ENCODE measurements around the gene SLC6A5.

The SLC6A5 gene

DNA sequence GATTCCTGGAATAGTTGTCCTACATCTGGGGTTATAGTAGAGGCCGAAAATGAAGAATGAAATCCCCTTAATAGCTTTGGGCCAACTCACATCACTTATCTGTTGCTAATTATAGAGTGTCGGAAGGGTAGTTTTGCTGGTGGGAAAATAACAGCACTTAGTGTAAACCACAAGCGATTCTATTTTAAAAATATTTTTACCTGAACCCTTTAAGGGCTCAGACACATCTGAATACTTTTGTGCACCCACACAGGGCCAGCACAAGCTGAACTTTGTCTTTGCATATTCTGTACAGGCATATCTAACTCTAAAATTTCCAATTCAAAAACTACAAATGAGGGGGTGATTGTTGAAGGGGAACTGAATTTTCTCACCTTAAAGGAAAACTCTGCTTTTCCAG, 27.6 kb downstream of the SLC6A5 start:
- no peak for DNase-seq

DNA sequence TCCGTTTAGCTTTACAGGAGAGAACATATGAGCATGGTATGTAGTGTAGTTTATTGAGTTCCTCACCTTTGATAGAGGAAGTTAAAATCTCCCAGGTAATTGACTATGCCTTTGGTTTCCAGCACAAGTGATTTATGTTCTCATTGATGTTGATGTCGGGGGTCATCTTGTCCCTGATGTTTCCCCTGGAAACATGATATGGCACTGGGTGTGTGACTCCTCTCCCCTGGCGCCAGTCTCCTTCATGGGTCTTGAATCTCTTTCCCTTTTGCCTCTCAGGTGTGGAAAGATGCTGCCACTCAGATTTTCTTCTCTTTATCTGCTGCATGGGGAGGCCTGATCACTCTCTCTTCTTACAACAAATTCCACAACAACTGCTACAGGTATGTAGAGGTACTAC, 28.3 kb downstream of the SLC6A5 start:
- no peak for DNase-seq

DNA sequence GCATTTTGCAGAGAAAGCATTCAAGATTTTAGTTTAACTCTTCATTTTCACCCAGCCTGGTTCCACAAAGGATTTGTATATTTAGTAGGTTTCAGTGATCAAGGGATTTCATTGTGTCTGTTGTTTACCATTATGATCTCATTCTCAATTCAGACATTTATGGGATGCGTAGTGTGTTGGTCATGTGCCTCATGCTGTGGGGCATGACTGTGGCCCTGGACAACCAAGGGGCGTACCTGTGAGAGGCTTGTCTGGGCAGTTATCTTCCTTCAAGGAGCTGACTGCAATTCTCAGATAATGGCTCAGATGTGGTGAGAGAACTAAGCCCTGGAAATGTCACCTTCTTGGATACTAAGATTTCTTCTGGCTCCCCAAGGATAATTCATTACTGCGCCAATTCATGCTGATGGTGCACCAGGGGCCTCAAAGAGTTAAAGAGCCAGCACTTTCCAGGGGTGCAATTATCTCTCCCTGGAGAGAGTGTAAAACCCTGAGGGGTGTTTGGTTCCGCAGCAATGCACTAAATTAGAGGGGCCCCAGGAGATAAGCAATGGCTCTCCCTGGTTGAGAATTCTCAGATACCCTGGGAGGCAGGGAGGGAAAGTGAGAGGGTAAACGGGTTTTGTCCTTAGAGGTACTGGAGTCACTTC, 32.2 kb downstream of the SLC6A5 start:
- DNase-seq: no peak

DNA sequence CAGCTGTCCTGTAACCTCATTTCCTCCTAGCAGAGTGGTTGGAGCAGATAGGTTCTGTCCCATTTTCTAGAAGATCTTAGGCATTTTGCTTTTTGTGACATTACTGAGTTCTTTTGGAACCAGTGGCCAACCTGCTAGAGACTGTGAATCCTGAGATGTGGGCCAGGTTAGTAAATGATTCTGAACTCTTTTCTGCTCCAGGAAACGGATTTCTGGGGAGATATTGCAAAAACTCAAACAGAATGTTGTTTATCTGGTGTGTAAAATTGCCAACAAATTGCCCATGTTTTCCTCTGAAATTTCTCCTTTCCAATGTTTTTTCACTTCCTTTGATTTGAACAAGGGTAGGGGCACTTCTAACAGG, 32.7 kb downstream of the SLC6A5 start:
- DNase-seq: no peak

DNA sequence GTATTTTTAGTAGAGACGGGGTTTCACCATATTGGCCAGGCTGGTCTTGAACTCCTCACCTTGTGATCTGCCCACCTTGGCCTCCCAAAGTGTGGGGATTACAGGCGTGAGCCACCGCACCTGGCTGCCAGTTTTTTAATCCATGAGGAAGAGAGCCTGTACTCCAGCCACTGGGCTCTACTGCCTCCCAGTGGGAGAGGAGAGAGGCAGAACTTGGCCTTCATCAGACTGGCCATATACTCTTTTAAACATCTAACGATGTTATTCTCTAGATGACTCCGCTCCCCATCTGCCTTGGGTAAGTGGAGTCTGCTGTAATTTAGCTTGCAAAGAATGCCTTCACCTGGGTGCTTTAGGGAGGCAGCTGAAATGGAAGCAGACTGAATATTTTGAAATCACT, 34.6 kb downstream of the SLC6A5 start:
- no peak for DNase-seq

DNA sequence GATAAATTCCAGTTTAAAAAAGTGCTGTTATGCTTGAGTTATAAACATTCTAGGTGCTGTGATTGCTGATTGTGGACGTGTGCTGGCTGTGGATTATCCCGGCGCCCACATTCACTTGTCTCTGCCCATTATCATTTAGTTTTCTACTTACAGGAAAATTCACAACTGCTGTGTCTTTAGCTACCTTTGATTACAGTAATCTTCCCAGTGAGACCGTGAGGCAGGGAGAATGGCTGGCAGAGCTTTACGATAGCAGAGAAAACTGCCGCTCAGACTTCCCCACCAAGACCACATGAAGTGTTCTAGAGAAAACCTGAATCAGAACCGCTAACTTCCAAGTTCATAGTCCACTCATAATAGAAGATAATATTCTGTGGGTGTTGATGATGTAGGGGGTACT, 35.4 kb downstream of the SLC6A5 start:
- DNase-seq: no peak

DNA sequence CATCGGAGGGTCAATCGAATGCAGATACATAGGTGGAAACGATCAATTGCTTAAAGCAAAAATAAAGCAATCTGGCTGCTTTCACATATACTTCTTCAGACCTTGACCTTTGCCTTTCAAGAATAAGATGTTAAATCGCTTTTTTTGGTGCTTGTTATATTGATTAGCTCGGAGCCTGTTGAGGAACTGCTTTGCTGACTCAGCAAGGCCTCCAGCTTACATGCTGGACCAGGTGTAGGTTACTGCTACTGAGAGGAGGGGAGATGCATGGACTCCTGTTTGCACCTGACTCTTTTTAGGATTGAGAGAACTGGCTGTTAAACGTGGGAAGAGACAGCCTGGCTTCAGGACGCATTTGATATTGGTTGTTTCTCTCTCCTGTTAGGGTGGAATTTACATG, 38.7 kb downstream of the SLC6A5 start:
- DNase-seq: no peak

DNA sequence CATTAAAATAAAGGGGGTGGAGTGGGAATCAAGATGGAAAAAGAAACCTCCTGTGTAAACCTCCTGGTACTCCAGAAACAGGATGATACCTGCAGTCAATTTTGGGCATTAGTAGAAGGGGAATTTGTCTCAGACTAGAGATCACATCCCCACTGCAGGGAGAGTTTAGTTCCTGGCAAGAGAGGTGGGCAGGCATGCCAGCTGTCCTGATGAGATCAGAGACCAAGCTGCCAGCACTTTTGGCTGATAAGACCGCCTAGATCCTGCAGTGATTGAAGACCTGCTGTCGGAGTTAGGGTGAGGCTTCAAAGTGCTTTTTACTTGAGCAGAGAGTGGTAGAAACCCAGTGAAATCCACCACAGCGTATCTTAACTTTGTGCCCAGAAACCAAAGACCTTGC, 40.3 kb downstream of the SLC6A5 start:
- DNase-seq: no peak

DNA sequence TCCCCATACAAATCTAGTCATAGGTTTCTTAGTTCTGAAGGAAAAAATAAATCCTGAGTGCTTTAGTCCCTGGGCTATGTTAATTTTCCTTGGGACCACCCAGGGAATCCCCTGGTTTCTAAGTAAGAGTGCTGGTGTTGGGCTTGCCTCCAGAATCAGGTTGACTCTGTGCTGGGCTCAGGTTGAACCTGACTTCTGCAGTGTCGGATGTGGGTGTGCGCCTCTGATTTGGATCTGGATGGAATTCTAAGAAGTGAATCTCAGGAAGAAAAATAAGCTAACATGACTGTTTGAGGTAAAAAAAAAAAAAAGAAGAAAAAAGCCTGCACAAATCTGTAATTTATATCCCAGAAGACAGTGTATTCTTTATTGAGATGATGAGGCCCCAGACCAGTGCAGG, 41.0 kb downstream of the SLC6A5 start:
- no peak for DNase-seq

DNA sequence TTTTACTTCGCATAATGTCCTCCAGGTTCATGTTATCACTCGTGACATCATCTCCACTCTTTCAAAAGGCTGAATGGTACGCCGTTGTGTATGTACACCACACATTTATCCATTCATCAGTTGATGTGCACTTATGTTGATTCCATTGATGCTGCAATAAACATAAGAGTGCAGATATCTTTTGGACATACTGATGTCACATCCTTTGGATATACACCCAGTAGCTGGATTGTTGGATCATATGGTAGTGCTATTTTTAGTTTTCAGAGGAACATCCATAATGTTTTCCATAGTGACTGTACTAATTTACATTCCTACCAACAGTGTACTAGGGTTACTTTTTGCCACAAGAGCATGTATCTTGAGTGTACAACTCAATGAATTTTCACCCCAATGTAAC, 45.0 kb downstream of the SLC6A5 start:
- DNase-seq: no peak

DNA sequence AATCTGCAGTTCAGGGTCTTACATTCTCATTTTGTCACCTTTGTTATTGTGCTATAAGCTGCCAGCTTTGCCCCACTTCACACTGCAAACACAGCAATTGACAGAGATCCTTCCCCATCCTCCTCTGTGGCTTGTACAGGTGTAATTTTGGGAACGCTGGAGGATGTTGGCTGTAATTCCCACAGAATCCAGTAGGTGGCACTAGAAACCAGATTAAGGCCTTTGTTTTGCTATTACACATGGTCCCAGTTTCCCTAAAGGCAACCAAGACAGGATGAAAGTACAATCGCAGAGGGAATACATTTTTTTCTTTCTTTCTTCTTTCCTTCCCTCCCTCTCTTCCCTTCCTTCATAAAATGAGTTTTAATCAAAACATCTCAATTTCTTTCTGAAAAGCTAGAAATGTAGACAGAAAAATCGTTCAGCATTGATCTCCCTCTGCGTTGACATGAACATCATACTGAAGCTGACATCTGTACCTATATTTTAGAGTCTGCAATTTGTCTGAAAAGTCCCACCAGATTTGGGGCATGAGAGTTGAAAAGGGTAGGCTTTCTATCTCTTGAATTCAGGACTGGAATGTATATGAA, 48.7 kb downstream of the SLC6A5 start:
- no peak for DNase-seq

DNA sequence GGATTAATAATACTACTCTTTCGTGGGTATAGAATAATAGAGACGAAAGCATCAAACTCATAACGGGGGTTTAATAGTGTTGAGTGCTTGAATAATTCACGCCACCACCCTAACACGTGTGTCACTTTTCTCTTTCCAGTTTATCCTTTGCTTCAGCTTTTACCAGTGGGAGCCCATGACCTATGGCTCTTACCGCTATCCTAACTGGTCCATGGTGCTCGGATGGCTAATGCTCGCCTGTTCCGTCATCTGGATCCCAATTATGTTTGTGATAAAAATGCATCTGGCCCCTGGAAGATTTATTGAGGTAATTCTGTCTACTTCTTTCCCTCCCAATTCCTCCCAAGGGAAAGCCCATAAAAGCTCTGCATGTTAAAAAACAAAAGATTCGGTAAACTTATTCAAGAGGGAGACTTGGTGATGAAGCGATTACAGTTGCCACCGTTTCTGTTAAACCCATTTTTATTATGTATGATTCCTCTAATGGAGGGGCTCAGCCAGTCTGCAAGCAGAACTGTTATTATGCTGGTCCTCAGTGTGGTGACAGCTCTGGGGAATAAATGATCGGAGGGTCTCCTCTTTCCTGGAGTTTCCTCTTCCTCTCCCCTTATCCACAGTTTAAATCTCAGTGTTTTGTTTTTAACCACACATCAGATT, 52.9 kb downstream of the SLC6A5 start:
- DNase-seq: no peak

DNA sequence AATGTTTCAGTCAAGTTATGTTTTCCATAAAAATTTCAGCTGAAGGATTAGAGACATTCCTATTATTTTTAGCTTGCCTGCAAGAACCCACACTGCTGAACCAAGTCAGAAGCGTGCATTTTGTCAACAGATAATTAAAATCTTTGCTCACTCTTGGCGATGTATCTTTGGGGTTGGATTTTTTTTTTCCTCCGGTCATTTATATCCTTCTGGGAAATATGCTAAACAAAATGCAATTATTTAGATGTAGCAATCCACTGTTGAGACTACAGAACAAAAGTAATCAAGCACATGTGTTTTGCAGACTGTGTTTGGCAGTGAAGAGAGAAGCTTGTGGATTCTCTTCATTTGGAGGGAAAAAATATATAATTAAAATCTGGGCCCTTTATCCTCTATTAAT, 54.6 kb downstream of the SLC6A5 start:
- DNase-seq: no peak

DNA sequence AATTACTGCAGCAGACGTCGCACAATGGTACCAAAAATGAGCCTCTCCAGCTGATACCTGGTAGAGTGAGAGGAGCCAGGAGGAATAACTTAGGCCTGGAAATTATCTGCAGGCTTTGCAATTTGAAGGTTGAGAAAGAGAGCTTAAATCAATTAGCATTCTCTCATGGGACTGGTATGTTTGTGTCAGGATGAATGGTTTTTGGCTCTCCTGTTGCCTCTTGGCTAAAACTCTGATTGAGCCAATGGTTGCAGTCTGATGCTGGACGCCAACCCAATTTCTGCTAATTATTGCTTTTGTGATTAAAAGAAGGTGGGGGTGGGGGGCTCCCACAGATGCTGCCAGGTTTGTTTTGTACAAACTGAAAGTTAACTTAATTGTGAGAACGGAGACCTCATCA, 57.5 kb downstream of the SLC6A5 start:
- no peak for DNase-seq

DNA sequence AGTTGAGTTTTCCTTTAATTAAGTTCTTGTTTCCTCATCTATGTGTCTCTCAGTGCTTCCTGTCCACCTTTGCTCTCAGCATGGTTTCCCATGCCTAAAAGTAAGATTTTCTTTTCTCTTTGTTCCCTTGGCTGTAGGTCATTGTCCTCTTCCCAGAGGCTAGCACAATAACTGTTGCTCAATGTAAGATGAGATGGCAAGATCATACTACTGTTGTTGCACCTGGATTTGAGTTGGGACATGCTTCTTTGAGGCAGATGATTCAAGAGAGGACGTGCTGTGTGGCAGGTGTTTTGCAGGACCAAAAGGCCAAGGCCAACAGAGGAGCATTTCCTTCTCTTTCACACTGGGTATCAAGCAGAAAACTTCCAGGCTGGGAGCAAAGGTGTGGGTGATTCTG, 58.7 kb downstream of the SLC6A5 start:
- DNase-seq: no peak

DNA sequence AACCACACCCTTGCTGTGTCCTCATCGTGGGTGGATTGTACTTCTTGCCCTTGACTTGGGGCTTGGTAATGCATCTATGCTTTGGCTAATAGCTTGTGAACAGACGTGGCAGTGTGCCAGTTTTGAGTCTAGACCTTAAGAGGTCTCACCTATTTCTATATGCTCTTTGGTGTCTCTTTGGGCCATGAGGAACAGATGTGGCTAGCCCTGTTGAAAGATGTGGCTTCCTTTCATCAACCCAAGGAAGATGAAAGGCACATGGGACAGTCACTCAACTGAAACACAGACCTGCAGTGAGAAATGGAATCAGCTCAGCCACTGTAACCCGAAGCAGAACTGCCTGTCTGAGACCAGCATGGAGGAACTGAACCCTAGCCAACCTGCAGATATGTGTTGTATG, 62.0 kb downstream of the SLC6A5 start:
- no peak for DNase-seq

DNA sequence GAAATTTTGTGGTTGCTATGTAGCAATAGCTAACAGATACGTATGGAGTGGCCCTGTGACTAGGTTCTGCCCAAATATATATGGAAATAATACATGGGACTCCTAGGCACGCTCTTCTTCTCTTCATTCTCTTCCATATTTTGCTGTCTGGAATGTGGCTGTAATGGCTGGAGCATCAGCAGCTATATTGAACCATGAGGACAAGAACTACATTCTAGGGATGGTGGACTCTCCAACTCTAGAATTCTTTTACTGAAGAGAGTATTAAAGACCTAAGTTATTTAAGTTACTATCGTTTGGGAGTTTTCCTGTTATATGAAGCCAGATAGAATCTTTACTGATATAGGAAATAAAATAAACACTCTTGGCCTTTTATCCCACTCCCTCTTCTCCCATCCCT, 62.4 kb downstream of the SLC6A5 start:
- no peak for DNase-seq

DNA sequence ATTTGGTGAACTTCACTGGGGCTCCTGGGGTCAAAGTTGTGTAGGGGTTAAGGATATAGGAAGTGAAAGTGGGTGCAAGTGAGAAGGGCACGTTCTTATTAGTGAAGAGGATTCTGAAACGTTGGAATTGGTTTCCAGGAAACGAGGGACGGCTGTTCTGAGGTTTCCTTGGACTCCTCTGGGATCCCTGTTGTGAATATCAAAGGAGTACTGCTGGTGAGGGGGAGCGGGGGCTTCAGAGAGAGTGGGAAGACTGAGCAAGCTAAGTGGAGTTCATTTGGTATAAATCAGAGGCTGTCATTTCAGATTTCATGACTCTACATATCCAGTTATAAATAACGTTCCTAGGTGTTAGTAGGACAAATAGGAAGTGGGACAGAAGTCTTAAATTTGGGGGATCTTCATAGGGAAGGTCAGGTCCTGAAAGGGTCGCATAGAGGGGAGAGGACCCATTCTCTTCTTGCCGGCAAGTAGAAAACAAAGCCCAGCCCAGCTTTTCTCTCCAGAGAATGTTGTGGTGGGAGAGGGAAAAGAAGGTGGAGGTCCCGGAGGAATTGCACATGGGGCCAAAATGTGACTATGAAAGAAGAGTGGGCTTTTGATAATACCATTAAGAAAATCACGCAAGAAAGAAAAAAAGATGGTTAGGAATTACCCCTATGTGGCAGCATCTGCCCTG, 68.9 kb downstream of the SLC6A5 start:
- DNase-seq: no peak

DNA sequence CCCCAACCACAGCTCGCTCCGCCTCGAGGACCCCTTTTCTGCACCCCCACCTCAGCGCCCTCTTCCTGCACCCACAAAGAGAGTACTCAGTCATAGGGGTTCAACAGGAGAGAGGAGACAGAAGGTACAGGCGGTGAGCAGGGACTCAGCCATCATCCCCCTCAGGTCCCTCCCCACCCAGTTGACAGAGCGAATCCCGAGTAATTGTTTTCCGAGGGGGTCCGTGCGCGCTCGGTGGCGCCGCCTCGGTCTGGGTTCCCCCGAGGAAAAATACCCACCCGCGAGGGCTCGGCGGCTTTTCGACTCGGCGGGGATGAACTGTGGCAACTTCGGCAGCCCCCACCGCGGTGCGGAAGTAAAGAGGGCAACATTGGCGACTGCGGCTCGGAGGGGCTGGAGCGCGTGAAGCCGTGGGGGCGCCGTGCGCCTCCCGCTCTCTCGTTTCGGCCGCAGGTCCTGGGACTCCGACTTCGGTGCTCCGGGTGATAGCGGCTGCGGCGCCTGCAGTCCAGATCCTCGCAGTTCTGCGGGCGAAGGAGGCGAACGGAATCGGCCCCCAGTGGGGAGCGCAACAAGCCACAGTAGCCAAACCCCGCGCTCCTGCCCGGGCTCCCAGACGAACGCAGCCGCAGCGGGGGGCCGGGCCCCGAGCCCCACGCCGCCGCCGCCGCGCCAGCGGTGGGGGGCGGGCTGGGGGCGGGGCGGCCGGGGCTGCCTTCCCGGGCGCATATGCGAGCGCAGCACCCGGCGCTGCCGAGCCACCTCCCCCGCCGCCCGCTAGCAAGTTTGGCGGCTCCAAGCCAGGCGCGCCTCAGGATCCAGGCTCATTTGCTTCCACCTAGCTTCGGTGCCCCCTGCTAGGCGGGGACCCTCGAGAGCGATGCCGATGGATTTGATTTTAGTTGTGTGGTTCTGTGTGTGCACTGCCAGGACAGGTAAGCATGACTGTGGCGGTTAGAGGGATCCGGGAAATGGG, 69.7 kb downstream of the SLC6A5 start, which contains the start of gene NELL1:
TSS of gene NELL1 (plus strand) at position 743 of the 976 bp plus-strand sequence.
- DNase-seq: no peak

DNA sequence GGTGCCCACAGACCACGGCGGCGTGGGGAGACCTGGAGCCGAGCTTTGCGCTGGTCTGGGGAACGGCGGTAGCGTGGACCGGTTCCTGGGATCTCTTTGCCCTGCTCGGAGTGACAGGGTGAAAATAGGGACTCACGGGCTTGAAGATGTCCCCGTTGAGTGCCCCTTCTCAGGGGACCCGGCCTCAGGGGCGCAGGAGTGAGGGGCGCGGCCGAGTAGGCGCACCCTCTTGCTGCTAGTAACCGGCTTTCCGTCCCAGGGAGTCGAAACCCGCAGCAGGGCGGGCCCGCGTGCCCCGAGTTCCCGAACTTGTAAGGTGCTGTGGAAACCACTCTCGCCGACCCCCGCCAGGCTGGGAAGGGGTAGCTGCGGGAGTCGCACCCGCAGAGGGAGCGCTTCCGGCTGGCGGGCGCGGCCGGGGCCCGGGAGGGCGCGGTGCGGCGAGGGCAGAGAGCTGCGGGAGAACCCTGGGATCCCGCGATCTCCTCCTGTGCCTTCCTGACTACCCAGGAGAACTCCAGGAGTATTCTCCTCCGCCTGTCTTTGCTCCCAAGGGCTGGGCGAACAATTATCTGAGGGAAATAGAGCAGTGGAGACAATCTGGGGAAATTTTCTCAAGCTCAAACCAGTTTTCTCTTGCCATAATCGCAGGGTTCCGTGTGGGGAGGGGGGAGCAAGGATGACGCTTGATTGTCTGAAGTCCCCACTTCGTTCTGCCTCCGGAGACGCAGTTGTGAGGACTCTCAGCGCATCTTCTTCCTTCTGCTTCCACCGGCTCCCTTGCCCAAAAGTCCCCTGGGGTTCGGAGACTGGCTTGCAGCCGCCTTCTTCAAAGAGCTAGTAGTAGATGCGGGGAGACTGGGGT, 70.6 kb downstream of the SLC6A5 start:
- no peak for DNase-seq

DNA sequence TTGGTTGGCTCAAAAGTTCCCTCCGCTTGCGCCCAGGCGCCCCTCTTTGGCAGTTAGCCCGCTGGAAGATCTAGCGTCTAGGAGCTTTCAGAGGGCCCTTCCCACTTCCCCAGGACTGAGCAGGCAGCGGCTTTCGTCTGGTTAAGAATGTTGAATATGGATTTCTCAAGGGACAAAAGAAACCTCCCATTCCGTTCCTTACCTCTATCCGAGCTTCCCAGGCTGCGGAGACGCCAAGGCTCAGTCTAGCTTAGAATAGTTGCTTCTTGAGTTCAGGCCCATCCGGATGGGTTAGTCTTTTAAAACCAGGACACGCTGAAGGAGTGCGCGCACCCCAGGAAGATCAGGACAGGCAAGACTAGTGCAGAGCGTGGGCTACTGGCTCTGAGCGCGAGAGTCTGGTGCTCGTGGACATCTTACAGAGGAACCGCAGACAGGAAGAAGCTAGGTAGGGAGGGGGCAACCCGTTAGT, 71.6 kb downstream of the SLC6A5 start:
- no peak for DNase-seq

Data from NCI-H1417 treated with DMSO at 0.1 percent for 48 hours (cell line).